Muscle layer of colon (tissue), 2 donors: ENCODE data around the gene MRGPRF.

Source experiments
- H3K27ac ChIP-seq: one replicate; pipeline ENCODE4 v1.7.0; 2013; ENCODE audit warnings: low read depth, mild to moderate bottlenecking, low read length, moderate library complexity
- H3K27me3 ChIP-seq, 2 donors: one replicate each; pipeline ENCODE4 v1.7.0; 2013; ENCODE audit warnings: low read length in 2 of 2, mild to moderate bottlenecking in 2 of 2; ENCODE audit not compliant: insufficient read depth in 2 of 2, control insufficient read depth in 1 of 2
- H3K36me3 ChIP-seq: one replicate; pipeline ENCODE4 v1.7.0; 2013; ENCODE audit warnings: mild to moderate bottlenecking, low read length; ENCODE audit not compliant: insufficient read depth
- H3K4me1 ChIP-seq: one replicate; pipeline ENCODE4 v1.7.0; 2013; ENCODE audit warnings: mild to moderate bottlenecking, low read length; ENCODE audit not compliant: insufficient read depth
- H3K4me3 ChIP-seq, 2 donors: one replicate each; pipeline ENCODE4 v1.7.0; 2013; ENCODE audit warnings: low read length in 2 of 2, low read depth in 1 of 2, mild to moderate bottlenecking in 1 of 2, moderate library complexity in 1 of 2
- H3K9ac ChIP-seq: one replicate; pipeline ENCODE4 v1.7.0; 2013; ENCODE audit warnings: low read length
- H3K9me3 ChIP-seq: one replicate; pipeline ENCODE4 v1.7.0; 2013; ENCODE audit warnings: mild to moderate bottlenecking, low read length
- donor health status: abdominal sarcoma.
- donor health status: Adenocarcinoma of cecum.

Gene MRGPRF

GRCh38 chr11:69055212-69055586, 42.2 kb upstream of the MRGPRF start:
- Histone ChIP-seq H3K27ac (no peak overlapping the region), H3K36me3 (peaks cover 46% of the 10 kb centered on the region), H3K4me1 (peaks cover 56% of the 10 kb centered on the region), H3K27me3 (no peaks in the 10 kb centered on the region), H3K9me3 (no peaks in the 10 kb centered on the region), H3K4me3 (no peak overlapping the region), H3K9ac (no peak overlapping the region)

- no peak overlapping the region for H3K9ac ChIP-seq
- H3K36me3 ChIP-seq = peaks cover 44% of the 10 kb centered on the region
- peaks cover 58% of the 10 kb centered on the region for H3K4me1 ChIP-seq
- no peak overlapping the region for H3K27ac ChIP-seq
- no peaks in the 10 kb centered on the region for H3K9me3 ChIP-seq
- H3K4me3 ChIP-seq = no peak overlapping the region
- H3K27me3 ChIP-seq = no peaks in the 10 kb centered on the region
These were observed 41.6 kb upstream of the MRGPRF start for GRCh38 chr11:69054397-69055211.

- peaks cover 58% of the 10 kb centered on the region for H3K4me1 ChIP-seq
These were observed 40.7 kb upstream of the MRGPRF start for GRCh38 chr11:69053546-69054396.

GRCh38 chr11:69053169-69053477, 40.1 kb upstream of the MRGPRF start:
- peaks cover 62% of the 10 kb centered on the region for H3K4me1 ChIP-seq
- no peak overlapping the region for H3K9ac ChIP-seq
- H3K36me3 ChIP-seq = peaks cover 32% of the 10 kb centered on the region

More at GRCh38 chr11:69053546-69054396, 40.7 kb upstream of the MRGPRF start:
- Histone ChIP-seq H3K36me3 (peaks cover 38% of the 10 kb centered on the region), H3K27me3 (no peaks in the 10 kb centered on the region), H3K4me3 (no peak overlapping the region), H3K27ac (no peak overlapping the region), H3K9ac (no peak overlapping the region), H3K9me3 (no peaks in the 10 kb centered on the region)

GRCh38 chr11:69052343-69053168, 39.5 kb upstream of the MRGPRF start:
- H3K4me3 ChIP-seq = peak overlapping the region in 1 of 2 donors; percentile 41

More at GRCh38 chr11:69053169-69053477, 40.1 kb upstream of the MRGPRF start:
- Histone ChIP-seq H3K4me3 (no peak overlapping the region), H3K27me3 (no peaks in the 10 kb centered on the region), H3K9me3 (no peaks in the 10 kb centered on the region), H3K27ac (peak overlapping the region; percentile 84)

GRCh38 chr11:69051381-69052342, 38.6 kb upstream of the MRGPRF start:
- H3K4me1 ChIP-seq = peaks cover 65% of the 10 kb centered on the region
- H3K4me3 ChIP-seq = peak overlapping the region; percentile 26 to 41
- peak overlapping the region; percentile 35 for H3K9ac ChIP-seq
- peaks cover 27% of the 10 kb centered on the region for H3K36me3 ChIP-seq
- H3K9me3 ChIP-seq = no peaks in the 10 kb centered on the region
- H3K27me3 ChIP-seq = no peaks in the 10 kb centered on the region
- peak overlapping the region; percentile 74 for H3K27ac ChIP-seq

More at GRCh38 chr11:69052343-69053168, 39.5 kb upstream of the MRGPRF start:
- peak overlapping the region; percentile 84 for H3K27ac ChIP-seq
- peaks cover 65% of the 10 kb centered on the region for H3K4me1 ChIP-seq
- no peaks in the 10 kb centered on the region for H3K9me3 ChIP-seq
- H3K9ac ChIP-seq = peak overlapping the region; percentile 35
- H3K27me3 ChIP-seq = no peaks in the 10 kb centered on the region
- peaks cover 27% of the 10 kb centered on the region for H3K36me3 ChIP-seq

- Histone ChIP-seq H3K9ac (peak overlapping the region; percentile 35), H3K36me3 (peaks cover 27% of the 10 kb centered on the region), H3K4me3 (peak overlapping the region in 1 of 2 donors; percentile 41), H3K4me1 (peaks cover 60% of the 10 kb centered on the region), H3K27me3 (no peaks in the 10 kb centered on the region), H3K9me3 (no peaks in the 10 kb centered on the region), H3K27ac (peak overlapping the region; percentile 74)
These were observed 37.7 kb upstream of the MRGPRF start for GRCh38 chr11:69050592-69051380.

- H3K4me3 ChIP-seq = peak overlapping the region; percentile 78 to 81
- peak overlapping the region; percentile 92 for H3K9ac ChIP-seq
- H3K36me3 ChIP-seq = peaks cover 14% of the 10 kb centered on the region
- no peaks in the 10 kb centered on the region for H3K9me3 ChIP-seq
- no peaks in the 10 kb centered on the region for H3K27me3 ChIP-seq
- peak overlapping the region; percentile 94 for H3K27ac ChIP-seq
- peaks cover 57% of the 10 kb centered on the region for H3K4me1 ChIP-seq
These were observed 36.4 kb upstream of the MRGPRF start for GRCh38 chr11:69049490-69049867.

- peak within 1 kb of the TSS; percentile 94 for H3K27ac ChIP-seq
- peaks cover 8% of the 10 kb centered on the region for H3K36me3 ChIP-seq
- H3K9me3 ChIP-seq = no peaks in the 10 kb centered on the region
- no peaks in the 10 kb centered on the region for H3K27me3 ChIP-seq
- peaks cover 58% of the 10 kb centered on the region for H3K4me1 ChIP-seq
- H3K9ac ChIP-seq = peak within 1 kb of the TSS; percentile 92
- peak within 1 kb of the TSS; percentile 78 to 81 for H3K4me3 ChIP-seq
These were observed 35.8 kb upstream of the MRGPRF start, which contains the start of gene TPCN2 for GRCh38 chr11:69048694-69049489. TPCN2 (plus strand) TSS chr11:69048932; CDS start chr11:69048998, 66 bp downstream.
